Right renal cortex interstitium (tissue), 3 donors: ENCODE data around the gene VWF. TPM values are rescaled to one million over a fixed set of nuclear protein-coding genes. Genes with fewer than 3 reads are reported as not detected.

Experiments
- DNase-seq, 3 donors: peaks; one replicate each; pipeline ENCODE4 v3.0.0-alpha.2; 2013; ENCODE audit warnings: low read depth in 3 of 3, low spot score in 2 of 3
- polyA plus RNA-seq, 3 donors: library from polyadenylated mRNA; unstranded; fragments of 120-200 nt; gene quantifications; one replicate each; pipeline ENCODE4 v1.2.1, GENCODE V29; 2013; ENCODE audit not compliant: insufficient read length in 3 of 3

Gene VWF
- polyA plus RNA-seq, 3 donors = 7.4 to 12.5 (median 9.5) TPM

GRCh38 chr12:5901416-5901815, 223.1 kb downstream of the VWF start:
- DNase-seq = no peak

- no peak for DNase-seq
Observed at GRCh38 chr12:5900533-5901205, 223.8 kb downstream of the VWF start.

- DNase-seq = no peak
Observed at GRCh38 chr12:5900076-5900475, 224.4 kb downstream of the VWF start.

- no peak for DNase-seq
Observed at GRCh38 chr12:5899675-5900074, 224.8 kb downstream of the VWF start.

- no peak for DNase-seq
Observed at GRCh38 chr12:5898874-5899273, 225.6 kb downstream of the VWF start.

Other genes starting within 250 kb of the VWF start
- 1 to 10 TPM; 4.0 to 5.6 (median 4.1) TPM for gene ANO2, start 179.4 kb downstream of the VWF start, polyA plus RNA-seq
- gene CD9, start 75.7 kb upstream of the VWF start, polyA plus RNA-seq = 100 to 1,000 TPM; 173 to 215 (median 209) TPM
- 1 to 10 TPM; 3.1 to 3.8 (median 3.1) TPM for gene PLEKHG6, start 186.0 kb upstream of the VWF start, polyA plus RNA-seq
- 100 to 1,000 TPM in 2 of 3 donors, 10 to 100 TPM in 1; 86.6 to 103 (median 101) TPM for gene TNFRSF1A, start 217.4 kb upstream of the VWF start, polyA plus RNA-seq